MCF 10A (cell line): ENCODE data around the gene ZNF248. TPM values are rescaled to one million over a fixed set of nuclear protein-coding genes. Genes with fewer than 3 reads are reported as not detected.

Experiments
- BruUV-seq: library from RNA; stranded (reverse); fragments of 400-500 nt; replicated peaks from 2 replicates; lab custom pipeline; 2021; lab: Mats Ljungman, UMichigan
- CTCF ChIA-PET: fragments of 300-600 bp; sonication (Branson Sonifier 250); formaldehyde crosslinking; extraction: SDS; loops from one replicate; lab custom pipeline; 2021; ENCODE audit warnings: antibody characterized with exemption, inconsistent platforms; lab: Yijun Ruan, JAX
- POLR2A ChIA-PET: fragments of 300-600, 350-650 bp; sonication (Branson Sonifier 250); formaldehyde crosslinking; extraction: SDS; loops from one replicate; lab custom pipeline; 2020; ENCODE audit warnings: antibody characterized with exemption, inconsistent platforms; lab: Yijun Ruan, JAX
- DNase-seq: peaks from one replicate; pipeline ENCODE4 v3.0.0-alpha.2; 2018; ENCODE audit not compliant: unreplicated experiment
- H3K27ac Mint-ChIP-seq: one replicate; pipeline ENCODE4 v1.8.0; 2022; ENCODE audit warnings: mild to moderate bottlenecking, low read depth, mixed read lengths; ENCODE audit not compliant: unreplicated experiment
- H3K27me3 Mint-ChIP-seq: one replicate; pipeline ENCODE4 v1.8.0; 2022; ENCODE audit warnings: mixed read lengths; ENCODE audit not compliant: insufficient read depth, unreplicated experiment
- H3K36me3 Mint-ChIP-seq: one replicate; pipeline ENCODE4 v1.8.0; 2022; ENCODE audit warnings: mild to moderate bottlenecking, moderate library complexity, mixed read lengths; ENCODE audit not compliant: insufficient read depth, unreplicated experiment
- H3K4me1 Mint-ChIP-seq: one replicate; pipeline ENCODE4 v1.8.0; 2022; ENCODE audit warnings: mixed read lengths; ENCODE audit not compliant: insufficient read depth, unreplicated experiment
- H3K4me3 Mint-ChIP-seq: one replicate; pipeline ENCODE4 v1.8.0; 2022; ENCODE audit warnings: mild to moderate bottlenecking, moderate library complexity, mixed read lengths; ENCODE audit not compliant: unreplicated experiment
- H3K9me3 Mint-ChIP-seq: one replicate; pipeline ENCODE4 v1.8.0; 2022; ENCODE audit warnings: mixed read lengths; ENCODE audit not compliant: unreplicated experiment
- intact Hi-C: fragments of 100-400 bp; cut with micrococcal nuclease; formaldehyde crosslinking; loops from 2 replicates; pipeline ENCODE4 v1.14.1; 2022
- total RNA-seq: library from RNA; stranded (reverse); gene quantifications from 2 replicates; pipeline ENCODE4 v1.2.3, GENCODE V29; 2022
- TF ChIP-seq, protein P1 (sequence below): fragments of 200-600 bp; IDR thresholded peaks from one replicate; pipeline ENCODE4 v1.8.0; 2022; ENCODE audit warnings: antibody characterized with exemption, mild to moderate bottlenecking; ENCODE audit not compliant: unreplicated experiment

ZNF248 gene
- total RNA-seq, 1 experiment from 2014 or later: 5.7 TPM

DNA sequence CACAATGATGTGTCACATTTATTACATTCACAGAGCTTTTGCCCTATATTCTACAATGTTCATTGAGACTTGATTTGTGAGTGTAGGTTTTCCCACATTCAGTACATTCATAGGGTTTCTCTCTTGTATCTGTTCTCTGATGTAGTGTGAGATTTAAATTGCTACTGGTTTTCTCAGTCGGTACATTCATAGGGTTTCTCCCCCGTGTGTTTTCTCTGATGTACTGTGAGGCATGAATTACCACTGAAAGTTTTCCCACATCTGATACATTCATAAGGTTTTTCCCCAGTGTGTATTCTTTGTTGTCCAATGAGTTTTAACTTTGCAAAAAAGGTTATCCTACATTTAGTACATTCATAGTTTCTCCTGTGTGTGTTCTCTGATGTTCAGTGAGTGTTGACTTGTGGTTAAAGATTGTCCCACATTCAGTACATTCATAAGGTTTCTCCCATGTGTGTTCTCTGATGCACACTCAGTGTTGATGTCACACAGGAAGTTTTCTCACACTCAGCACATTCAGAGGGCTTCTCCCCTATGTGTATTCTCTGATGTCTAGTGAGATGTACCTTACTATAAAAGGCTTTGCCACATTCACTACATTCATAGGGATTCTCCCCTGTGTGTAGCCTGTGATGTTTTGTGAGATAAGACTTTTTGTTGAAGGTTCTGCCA is 63.0 kb downstream of the ZNF248 start:
- Mint-ChIP-seq H3K27ac (no peak overlapping the region), H3K4me3 (no peak overlapping the region), H3K36me3 (no peaks in the 10 kb centered on the region), H3K4me1 (no peaks in the 10 kb centered on the region), H3K27me3 (no peaks in the 10 kb centered on the region), H3K9me3 (peaks cover 32% of the 10 kb centered on the region)
- TF ChIP-seq, protein P1, sequence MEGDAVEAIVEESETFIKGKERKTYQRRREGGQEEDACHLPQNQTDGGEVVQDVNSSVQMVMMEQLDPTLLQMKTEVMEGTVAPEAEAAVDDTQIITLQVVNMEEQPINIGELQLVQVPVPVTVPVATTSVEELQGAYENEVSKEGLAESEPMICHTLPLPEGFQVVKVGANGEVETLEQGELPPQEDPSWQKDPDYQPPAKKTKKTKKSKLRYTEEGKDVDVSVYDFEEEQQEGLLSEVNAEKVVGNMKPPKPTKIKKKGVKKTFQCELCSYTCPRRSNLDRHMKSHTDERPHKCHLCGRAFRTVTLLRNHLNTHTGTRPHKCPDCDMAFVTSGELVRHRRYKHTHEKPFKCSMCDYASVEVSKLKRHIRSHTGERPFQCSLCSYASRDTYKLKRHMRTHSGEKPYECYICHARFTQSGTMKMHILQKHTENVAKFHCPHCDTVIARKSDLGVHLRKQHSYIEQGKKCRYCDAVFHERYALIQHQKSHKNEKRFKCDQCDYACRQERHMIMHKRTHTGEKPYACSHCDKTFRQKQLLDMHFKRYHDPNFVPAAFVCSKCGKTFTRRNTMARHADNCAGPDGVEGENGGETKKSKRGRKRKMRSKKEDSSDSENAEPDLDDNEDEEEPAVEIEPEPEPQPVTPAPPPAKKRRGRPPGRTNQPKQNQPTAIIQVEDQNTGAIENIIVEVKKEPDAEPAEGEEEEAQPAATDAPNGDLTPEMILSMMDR: no peak
- ChIA-PET POLR2A (no interaction called here), CTCF (interaction anchor here (0.6 kb wide), 1 partner anchor 590 kb away, joined by 3 read pairs; no protein-coding TSS in a partner anchor)
- intact Hi-C loops: no loop called here
- DNase-seq: no peak
- BruUV-seq: no TSS peak

DNA sequence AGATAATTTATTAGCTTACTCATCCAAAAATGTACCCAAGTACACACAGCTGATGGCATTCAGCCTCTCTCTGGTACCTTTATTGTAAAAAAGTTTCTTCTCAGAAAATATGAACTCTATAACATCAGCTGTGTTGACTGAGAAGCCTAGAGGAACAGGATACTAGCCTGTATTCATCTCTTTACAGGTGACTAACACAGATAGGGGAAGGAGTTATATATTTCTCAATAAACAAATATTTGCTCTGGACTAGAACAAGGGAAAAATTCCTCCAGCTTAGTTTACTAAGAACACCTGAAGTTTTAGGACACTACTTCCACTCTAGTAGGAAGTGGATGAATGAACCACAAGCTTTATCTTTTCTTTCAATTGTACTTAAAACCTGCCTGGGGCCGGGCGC is 67.8 kb downstream of the ZNF248 start:
- no peak for DNase-seq
- CTCF ChIA-PET: interaction anchor here (0.6 kb wide), 1 partner anchor 478 kb away, joined by 3 read pairs; no protein-coding TSS in a partner anchor
- BruUV-seq: no TSS peak
- TF ChIP-seq, protein P1: no peak
- no peaks in the 10 kb centered on the region for H3K36me3 Mint-ChIP-seq
- no peak overlapping the region for H3K27ac Mint-ChIP-seq
- POLR2A ChIA-PET: interaction anchor here (0.6 kb wide), 2 partner anchors 75 to 144 kb away, joined by 3 to 5 read pairs; no protein-coding TSS in a partner anchor
- intact Hi-C loops: no loop called here
- no peaks in the 10 kb centered on the region for H3K4me1 Mint-ChIP-seq
- no peaks in the 10 kb centered on the region for H3K27me3 Mint-ChIP-seq
- peaks cover 37% of the 10 kb centered on the region for H3K9me3 Mint-ChIP-seq
- H3K4me3 Mint-ChIP-seq: no peak overlapping the region

DNA sequence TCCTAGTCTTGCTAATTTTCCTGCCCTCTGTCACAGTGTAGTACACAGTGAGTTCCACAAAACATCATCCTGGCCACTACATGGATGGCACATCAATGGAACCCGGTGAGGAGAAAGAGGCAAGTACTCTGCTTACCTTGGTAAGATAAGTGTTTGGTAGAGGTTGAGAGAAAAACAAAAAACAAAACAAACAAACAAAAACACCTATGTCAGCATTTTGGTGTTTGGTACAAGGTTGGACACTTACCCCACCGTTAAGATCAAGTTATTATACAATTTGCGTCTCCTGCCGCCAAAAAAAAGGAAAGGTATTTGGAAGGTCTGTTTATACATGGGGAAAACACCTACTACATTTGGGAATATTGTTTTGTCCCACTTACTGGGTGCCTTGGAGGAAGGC is 72.7 kb downstream of the ZNF248 start:
- ChIA-PET POLR2A (no interaction called here), CTCF (interaction anchor here (1.1 kb wide), 1 partner anchor 30 kb away, joined by 3 read pairs; no protein-coding TSS in a partner anchor)
- Mint-ChIP-seq H3K4me3 (no peak overlapping the region), H3K27ac (no peak overlapping the region), H3K27me3 (no peaks in the 10 kb centered on the region), H3K9me3 (peaks cover 32% of the 10 kb centered on the region), H3K4me1 (no peaks in the 10 kb centered on the region), H3K36me3 (no peaks in the 10 kb centered on the region)
- TF ChIP-seq, protein P1: no peak
- intact Hi-C loops: no loop called here
- no peak for DNase-seq
- no TSS peak for BruUV-seq

DNA sequence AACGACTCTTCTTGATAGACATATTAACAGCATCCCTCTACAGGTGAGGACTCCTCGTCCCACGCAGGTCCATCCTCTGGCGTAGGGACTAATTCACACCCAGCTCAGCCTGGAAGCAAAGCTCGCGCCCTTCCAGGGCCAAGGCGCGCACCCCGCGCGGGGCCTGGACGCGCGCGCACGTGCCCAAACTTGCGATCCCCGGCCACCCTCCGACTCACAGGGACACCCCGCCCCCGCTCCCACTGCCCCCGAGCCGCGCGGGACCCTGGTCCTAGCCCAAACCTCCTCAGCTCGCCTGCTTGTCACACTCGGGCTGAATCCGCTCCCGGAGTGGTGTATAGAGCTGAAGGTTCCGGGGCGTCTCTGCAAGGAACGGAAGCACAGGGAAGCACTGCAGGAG is 76.9 kb downstream of the ZNF248 start:
- TF ChIP-seq, protein P1: no peak
- Mint-ChIP-seq H3K4me1 (no peaks in the 10 kb centered on the region), H3K27me3 (no peaks in the 10 kb centered on the region), H3K27ac (no peak overlapping the region), H3K9me3 (peaks cover 29% of the 10 kb centered on the region), H3K4me3 (no peak overlapping the region), H3K36me3 (no peaks in the 10 kb centered on the region)
- BruUV-seq: no TSS peak
- POLR2A ChIA-PET: no interaction called here
- intact Hi-C loops: no loop called here
- DNase-seq: no peak
- CTCF ChIA-PET: no interaction called here
